Endothelial cell of umbilical vein (primary cell): ENCODE results near the gene SH3PXD2B. TPM values are rescaled to one million over a fixed set of nuclear protein-coding genes. Genes with fewer than 3 reads are reported as not detected.
"Not testable (repeated sequence)": the region's sequence is repeated elsewhere in the genome, so short reads cannot be mapped to it uniquely, and the experiment has no call there.

ENCODE experiments used
- BruUV-seq: library from RNA; stranded (reverse); fragments of 400-500 nt; replicated peaks from 2 replicates; lab custom pipeline; 2021; lab: Mats Ljungman, UMichigan
- CTCF ChIA-PET: fragments of 300-600, 350-600 bp; sonication (Branson Sonifier 250); formaldehyde crosslinking; loops from one replicate; lab custom pipeline; 2021; ENCODE audit warnings: antibody characterized with exemption, inconsistent platforms; lab: Charles Lee
- POLR2A ChIA-PET: fragments of 300-600, 350-600 bp; sonication (Branson Sonifier 250); formaldehyde crosslinking; loops from one replicate; lab custom pipeline; 2021; ENCODE audit warnings: antibody characterized with exemption, inconsistent platforms; lab: Charles Lee
- DNase-seq: peaks from one replicate; pipeline ENCODE4 v3.0.0-alpha.2; 2011; ENCODE audit warnings: low read depth, low spot score
- FAIRE-seq: peaks from 2 replicates; lab custom pipeline; 2011; peaks lifted over from hg19 to GRCh38; lab: Jason Lieb, UNC
- H2AFZ ChIP-seq: 2 replicates; pipeline ENCODE4 v1.6.0; 2012; ENCODE audit warnings: low read depth, low read length, control low read depth, inconsistent platforms
- H3K27ac ChIP-seq: 2 replicates; pipeline ENCODE4 v1.5.1; 2011; ENCODE audit warnings: low read depth, mild to moderate bottlenecking, control low read depth, low read length, moderate library complexity; ENCODE audit not compliant: insufficient read depth
- H3K27me3 ChIP-seq, 2 experiments: 2 replicates each; pipeline versions ENCODE4 v1.6.0 to v1.6.1; 2011; ENCODE audit warnings: low read length in 2 of 2, mixed read lengths in 1 of 2; ENCODE audit not compliant: control insufficient read depth in 2 of 2, insufficient read depth in 2 of 2
- H3K36me3 ChIP-seq, 2 experiments: 2 replicates in 1 of 2; 3 replicates in 1 of 2; pipeline ENCODE4 v1.5.1; 2011; ENCODE audit warnings: low read length in 2 of 2, mild to moderate bottlenecking in 1 of 2, moderate library complexity in 1 of 2; ENCODE audit not compliant: control insufficient read depth in 2 of 2, insufficient read depth in 2 of 2; ENCODE audit errors: extremely low read depth in 1 of 2
- H3K4me1 ChIP-seq: 3 replicates; pipeline ENCODE4 v1.5.1; 2011; ENCODE audit warnings: mild to moderate bottlenecking, low read length; ENCODE audit not compliant: control insufficient read depth, insufficient read depth; ENCODE audit errors: extremely low read depth
- H3K4me2 ChIP-seq: 2 replicates; pipeline ENCODE4 v1.6.1; 2011; ENCODE audit warnings: low read length, control low read depth, mixed read lengths; ENCODE audit not compliant: insufficient read depth
- H3K4me3 ChIP-seq, 3 experiments: fragments of 200-600 bp in 1 of 3; sonication (generic), shearing (Covaris generic) in 1 of 3; replicated peaks in 1 of 3; 2 replicates each; pipeline ENCODE4 v1.5.1; 2011 to 2016; ENCODE audit warnings: control low read depth in 3 of 3, low read length in 3 of 3, mild to moderate bottlenecking in 2 of 3, inconsistent platforms in 1 of 3, low read depth in 1 of 3, moderate library complexity in 1 of 3; ENCODE audit not compliant: insufficient read depth in 1 of 3
- H3K79me2 ChIP-seq: 2 replicates; pipeline ENCODE4 v1.6.0; 2012; ENCODE audit warnings: low read length, inconsistent platforms; ENCODE audit not compliant: control insufficient read depth, insufficient read depth
- H3K9ac ChIP-seq: replicated peaks from 2 replicates; pipeline ENCODE3; 2011; ENCODE audit warnings: low read length, control low read depth; ENCODE audit not compliant: insufficient read depth; ENCODE audit errors: extremely low read depth
- H3K9me1 ChIP-seq: replicated peaks from 3 replicates; pipeline ENCODE4 v1.6.0; 2011; ENCODE audit warnings: mild to moderate bottlenecking, low read length; ENCODE audit not compliant: control insufficient read depth, insufficient read depth; ENCODE audit errors: extremely low read depth
- H3K9me3 ChIP-seq: replicated peaks from 2 replicates; pipeline ENCODE4 v1.5.1; 2012; ENCODE audit warnings: low read length, inconsistent platforms; ENCODE audit not compliant: control insufficient read depth, insufficient read depth
- H4K20me1 ChIP-seq: replicated peaks from 2 replicates; pipeline ENCODE3; 2011; ENCODE audit warnings: mild to moderate bottlenecking, low read length; ENCODE audit not compliant: control insufficient read depth, insufficient read depth; ENCODE audit errors: extremely low read depth
- CTCF ChIP-seq, 2 donors: IDR thresholded peaks; 1 replicate in 1 of 2; 2 replicates in 1 of 2; pipeline ENCODE4 v1.5.1; 2011; ENCODE audit warnings: low read length in 2 of 2, mild to moderate bottlenecking in 2 of 2, moderate library complexity in 2 of 2, control low read depth in 1 of 2, inconsistent platforms in 1 of 2, low read depth in 1 of 2; ENCODE audit not compliant: insufficient read depth in 1 of 2; ENCODE audit errors: extremely low read depth in 1 of 2
- GATA2 ChIP-seq: IDR thresholded peaks from 2 replicates; pipeline ENCODE4 v1.7.0; 2011; ENCODE audit warnings: low read depth, mild to moderate bottlenecking, moderate library complexity, mixed read lengths, low read length; ENCODE audit not compliant: insufficient read length, insufficient read depth
- MYC ChIP-seq: IDR thresholded peaks from one replicate; pipeline ENCODE4 v1.6.1; 2011; ENCODE audit warnings: mild to moderate bottlenecking, low read depth, low read length
- POLR2AphosphoS5 ChIP-seq: IDR thresholded peaks from 2 replicates; pipeline ENCODE4 v1.6.1; 2012; ENCODE audit warnings: low read depth, mild to moderate bottlenecking, control low read depth, low read length, moderate library complexity; ENCODE audit not compliant: insufficient read depth
- dilution Hi-C: fragments of 300-500 bp; cut with MboI; formaldehyde crosslinking; loops from one replicate; pipeline ENCODE4 v1.15.0; 2019; ENCODE audit warnings: low sequenced_read_pairs; ENCODE audit not compliant: extremely low pct_ligation_motif_present
- intact Hi-C: fragments of 100-400 bp; cut with micrococcal nuclease; formaldehyde crosslinking; loops from one replicate; pipeline ENCODE4 v1.10.0; 2022
- polyA plus RNA-seq, 4 experiments: library from polyadenylated mRNA; depleted of rRNA in 3 of 4; stranded (reverse) in 3 of 4; unstranded in 1 of 4; fragments of >200 nt; gene quantifications; 2 replicates each; pipeline versions ENCODE4 v1.2.1 to v1.2.3, GENCODE V29; 2011 to 2012; ENCODE audit warnings: missing spikeins in 1 of 4
- total RNA-seq: library from RNA; stranded (reverse); gene quantifications from 2 replicates; pipeline ENCODE4 v1.2.3, GENCODE V29; 2021

Gene SH3PXD2B
- total and polyA plus RNA-seq, 2 donors (not counting 3 experiments of a cell fraction or from before 2014, with no cell fraction given) = 23.5 to 66.3 TPM

GRCh38 chr5:172409477-172409876 lies 44.8 kb downstream of the SH3PXD2B start:
- H3K4me2 ChIP-seq, H3K9ac ChIP-seq, H3K9me3 ChIP-seq, H3K9me1 ChIP-seq, H3K27me3 ChIP-seq, FAIRE-seq, dilution Hi-C loops, POLR2A ChIA-PET, BruUV-seq, H3K27ac ChIP-seq, H2AFZ ChIP-seq, H3K4me3 ChIP-seq, H4K20me1 ChIP-seq, H3K79me2 ChIP-seq, DNase-seq, intact Hi-C loops: not testable (repeated sequence)
- Histone ChIP-seq H3K36me3 (peaks cover 12 to 13% of the 10 kb centered on the region in 2 experiments), H3K4me1 (peaks cover 24% of the 10 kb centered on the region)
- CTCF ChIA-PET = interaction anchor here (0.9 to 4.4 kb wide), 2 partner anchors 9 to 42 kb away, joined by 3 to 23 read pairs; no protein-coding TSS in a partner anchor

GRCh38 chr5:172407822-172408221 lies 46.5 kb downstream of the SH3PXD2B start:
- no peaks in the 10 kb centered on the region for H4K20me1 ChIP-seq
- no peaks in the 10 kb centered on the region for H3K27me3 ChIP-seq
- H3K4me1 ChIP-seq = peaks cover 12% of the 10 kb centered on the region
- DNase-seq = no peak
- intact Hi-C loops = no loop called here
- H3K9me3 ChIP-seq = no peaks in the 10 kb centered on the region
- H3K36me3 ChIP-seq = peaks cover 16 to 17% of the 10 kb centered on the region in 2 experiments
- no peak overlapping the region for H3K27ac ChIP-seq
- no peak for FAIRE-seq
- no peak overlapping the region for H3K9ac ChIP-seq
- POLR2A ChIA-PET = no interaction called here
- CTCF ChIA-PET = interaction anchor here (2.7 to 4.4 kb wide), 2 partner anchors 10 to 44 kb away, joined by 5 to 23 read pairs; no protein-coding TSS in a partner anchor
- TF ChIP-seq GATA2 (no peak), POLR2AphosphoS5 (peak; percentile 16), CTCF (IDR thresholded peaks at IDR 0.05; ENCODE audit: extremely low read depth in 1 of 2, insufficient read depth in 1 of 2, low read depth in 1 of 2, low read length in 2 of 2) (no peak), MYC (no peak)
- H2AFZ ChIP-seq = no peak overlapping the region
- no peak overlapping the region for H3K4me3 ChIP-seq
- no peak overlapping the region for H3K4me2 ChIP-seq
- no TSS peak for BruUV-seq
- peaks cover 6% of the 10 kb centered on the region for H3K79me2 ChIP-seq
- dilution Hi-C loops = no loop called here
- H3K9me1 ChIP-seq = no peaks in the 10 kb centered on the region
